Measurements from ENCODE around the gene HSPA12A.
A peak's percentile ranks its signal among the peaks of the same experiment; 100 is the strongest.

Gene HSPA12A

GRCh38 chr10:116742367-116743265, at the start of gene HSPA12A:
Gene HSPA12A, minus strand, starts transcription at chr10:116742566. Its CDS starts 97 bp downstream, at chr10:116742469.
- peak; percentile 64 for DNase-seq

GRCh38 chr10:116791241-116791640, 48.9 kb upstream of the HSPA12A start:
- no peak for DNase-seq

- peak; percentile 81 for DNase-seq
Observed at GRCh38 chr10:116787893-116788665, 45.7 kb upstream of the HSPA12A start.

GRCh38 chr10:116787053-116787659, 44.8 kb upstream of the HSPA12A start:
- no peak for DNase-seq

DNA sequence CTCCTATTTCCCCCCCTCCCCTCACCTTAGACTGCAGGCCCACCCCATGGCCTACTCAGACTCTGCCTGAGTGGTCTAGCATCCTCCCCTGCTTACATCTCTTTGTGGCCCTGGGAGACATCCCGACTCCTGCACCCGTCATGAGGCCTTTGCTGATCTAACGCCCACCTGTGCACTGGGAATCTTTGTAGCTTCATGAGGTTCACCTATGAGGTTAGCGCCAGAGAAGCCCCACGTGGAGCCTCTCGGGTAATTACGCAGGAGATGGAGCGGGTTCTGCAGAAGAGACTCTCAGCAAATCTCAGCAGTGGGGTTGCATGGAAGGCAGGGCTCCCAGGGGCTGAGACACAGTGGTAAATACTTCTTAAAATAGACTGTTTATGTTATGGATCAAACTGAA, 43.5 kb upstream of the HSPA12A start:
- DNase-seq: no peak

GRCh38 chr10:116785282-116785681, 42.9 kb upstream of the HSPA12A start:
- no peak for DNase-seq

GRCh38 chr10:116784651-116785050, 42.3 kb upstream of the HSPA12A start:
- no peak for DNase-seq

GRCh38 chr10:116784035-116784434, 41.7 kb upstream of the HSPA12A start:
- no peak for DNase-seq

DNA sequence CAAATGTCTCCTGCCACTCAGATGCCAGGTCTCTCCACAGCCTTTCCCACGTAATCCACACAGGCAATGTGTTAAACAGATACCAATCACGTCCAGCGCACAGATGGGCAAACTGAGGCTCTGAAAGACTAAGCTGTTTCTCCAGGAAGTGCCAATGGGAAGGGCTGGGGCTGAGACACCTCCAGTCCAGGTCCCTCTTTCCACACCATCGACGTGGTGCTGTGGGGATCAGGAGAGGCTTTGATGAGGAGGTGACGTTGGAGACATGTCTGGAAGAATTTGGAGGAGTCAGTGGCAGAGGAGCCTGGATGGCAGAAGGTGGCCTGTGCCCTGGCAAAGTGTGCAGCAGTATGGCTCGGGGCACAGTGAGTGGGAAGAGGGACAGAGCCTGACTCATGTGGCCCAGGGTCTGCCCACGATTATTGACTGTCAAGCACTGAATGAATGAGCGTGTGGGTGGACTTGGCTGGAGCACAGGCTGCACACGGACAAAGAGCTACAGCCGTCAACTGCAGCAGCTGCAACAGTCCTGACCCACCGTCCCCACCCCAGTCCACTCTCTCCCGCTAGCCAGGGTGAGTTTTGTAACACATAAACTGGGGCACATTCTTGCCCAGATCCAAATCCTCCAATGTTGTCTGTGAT, 40.8 kb upstream of the HSPA12A start:
- DNase-seq: no peak

- no peak for DNase-seq
Observed at GRCh38 chr10:116781370-116781884, 39.1 kb upstream of the HSPA12A start.

DNA sequence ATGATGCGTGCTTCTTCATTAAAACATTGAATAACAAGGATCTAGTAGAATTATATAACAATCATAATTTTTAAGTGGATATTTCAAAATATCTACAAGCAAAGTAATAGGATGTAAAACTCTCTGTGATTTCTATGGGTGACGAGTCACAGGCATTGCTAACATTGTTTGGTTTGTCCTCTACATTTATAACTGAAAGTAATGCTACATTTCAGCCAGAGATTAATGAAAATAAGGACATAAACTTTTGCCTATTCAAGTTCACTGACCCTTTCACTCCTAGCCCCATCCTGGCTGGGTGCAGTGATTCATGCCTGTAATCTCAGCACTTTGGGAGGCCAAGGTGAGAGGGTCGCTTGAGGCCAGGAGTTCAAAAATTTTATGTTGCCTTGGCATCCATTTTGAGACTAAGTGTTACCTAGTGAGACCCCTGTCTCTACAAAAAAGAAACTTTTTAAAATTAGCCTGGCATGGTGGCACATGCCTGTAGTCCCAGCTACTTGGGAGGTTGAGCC, 38.4 kb upstream of the HSPA12A start:
- no peak for DNase-seq

GRCh38 chr10:116779076-116779687, 36.8 kb upstream of the HSPA12A start:
- no peak for DNase-seq

- no peak for DNase-seq
Observed at GRCh38 chr10:116777006-116777405, 34.6 kb upstream of the HSPA12A start.

DNA sequence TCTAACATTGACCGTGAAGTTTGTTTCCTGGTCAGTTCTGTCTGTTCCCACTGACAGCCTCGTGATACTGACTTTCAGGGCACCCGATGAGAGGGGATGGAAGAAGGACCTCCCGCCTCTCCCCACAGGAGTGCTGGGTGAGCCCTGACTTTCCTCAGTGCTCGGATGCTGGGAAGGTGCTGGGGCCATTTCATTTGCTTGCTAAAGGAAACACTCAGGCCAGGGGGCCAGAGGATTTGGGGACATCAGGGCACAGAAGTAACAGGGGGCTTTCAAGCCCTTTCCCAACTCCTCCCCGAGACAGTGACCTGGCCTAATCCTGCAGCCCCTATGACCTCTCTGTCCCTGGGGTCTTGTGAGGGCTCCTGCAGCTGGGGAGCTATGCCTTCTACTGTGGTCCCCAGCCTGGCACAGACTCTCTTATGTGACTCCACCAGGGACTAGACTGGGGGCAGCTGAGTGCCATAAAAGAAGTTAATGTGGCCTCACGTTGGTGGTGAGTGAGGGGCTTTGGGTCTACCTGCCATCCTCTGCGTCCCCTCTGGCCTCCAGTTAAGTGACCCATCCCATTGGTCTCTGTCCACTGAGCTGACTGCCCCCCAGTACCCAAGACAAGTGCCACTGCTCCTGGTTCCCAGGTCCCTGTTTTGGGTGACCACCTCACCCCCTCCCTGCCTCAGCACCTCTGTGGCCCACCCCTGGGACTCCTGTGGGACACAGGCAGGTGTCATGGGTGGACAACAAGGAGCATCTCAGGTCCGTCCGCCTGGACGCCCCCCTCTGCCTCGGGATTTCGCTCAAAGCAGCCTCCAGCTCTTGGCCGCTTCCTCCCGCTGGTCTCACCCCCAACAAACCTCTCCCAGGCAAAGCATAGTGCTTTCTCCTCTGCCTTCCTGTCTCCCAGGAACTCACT, 33.4 kb upstream of the HSPA12A start:
- DNase-seq: no peak

- no peak for DNase-seq
Observed at GRCh38 chr10:116774728-116775151, 32.4 kb upstream of the HSPA12A start.

DNA sequence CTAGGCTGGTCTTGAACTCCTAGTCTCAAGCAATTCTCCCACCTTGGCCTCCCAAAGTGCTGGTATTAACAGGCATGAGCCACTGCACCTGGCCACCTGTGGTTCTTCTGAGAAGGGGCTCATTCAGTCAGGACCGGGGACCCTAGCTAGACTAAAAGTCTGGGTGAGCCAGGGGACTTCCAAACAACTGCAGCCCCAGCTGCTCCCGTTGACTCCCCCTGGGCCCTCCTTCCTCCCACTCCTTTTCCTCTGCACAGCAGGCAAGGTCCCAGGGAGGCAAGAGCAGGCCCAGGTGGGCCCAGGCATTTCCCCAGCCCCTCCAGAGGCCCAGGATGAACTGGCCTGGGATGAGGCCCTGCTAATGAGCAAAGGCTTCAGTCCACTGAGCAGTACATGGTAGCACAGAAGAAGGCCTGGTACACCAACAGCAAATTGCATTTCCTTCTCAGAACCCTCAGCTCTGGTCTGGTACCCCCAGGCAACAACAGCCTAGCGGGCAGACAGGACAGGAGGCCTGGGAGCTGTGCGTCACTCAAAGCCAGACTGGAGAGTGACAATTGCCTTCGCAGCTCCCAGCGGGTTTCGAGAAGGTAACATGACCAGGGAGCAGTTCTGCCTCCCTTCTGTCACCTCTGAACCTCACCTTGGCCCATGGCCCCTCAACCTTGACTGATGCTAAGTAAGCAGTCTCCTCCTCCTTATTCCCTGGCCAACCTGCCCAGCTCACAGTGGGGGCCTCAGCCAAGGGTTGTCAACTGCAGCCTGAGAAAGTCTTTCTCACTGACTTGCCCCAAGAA, 30.7 kb upstream of the HSPA12A start:
- DNase-seq: no peak

GRCh38 chr10:116771959-116772585, 29.7 kb upstream of the HSPA12A start:
- DNase-seq: no peak

DNA sequence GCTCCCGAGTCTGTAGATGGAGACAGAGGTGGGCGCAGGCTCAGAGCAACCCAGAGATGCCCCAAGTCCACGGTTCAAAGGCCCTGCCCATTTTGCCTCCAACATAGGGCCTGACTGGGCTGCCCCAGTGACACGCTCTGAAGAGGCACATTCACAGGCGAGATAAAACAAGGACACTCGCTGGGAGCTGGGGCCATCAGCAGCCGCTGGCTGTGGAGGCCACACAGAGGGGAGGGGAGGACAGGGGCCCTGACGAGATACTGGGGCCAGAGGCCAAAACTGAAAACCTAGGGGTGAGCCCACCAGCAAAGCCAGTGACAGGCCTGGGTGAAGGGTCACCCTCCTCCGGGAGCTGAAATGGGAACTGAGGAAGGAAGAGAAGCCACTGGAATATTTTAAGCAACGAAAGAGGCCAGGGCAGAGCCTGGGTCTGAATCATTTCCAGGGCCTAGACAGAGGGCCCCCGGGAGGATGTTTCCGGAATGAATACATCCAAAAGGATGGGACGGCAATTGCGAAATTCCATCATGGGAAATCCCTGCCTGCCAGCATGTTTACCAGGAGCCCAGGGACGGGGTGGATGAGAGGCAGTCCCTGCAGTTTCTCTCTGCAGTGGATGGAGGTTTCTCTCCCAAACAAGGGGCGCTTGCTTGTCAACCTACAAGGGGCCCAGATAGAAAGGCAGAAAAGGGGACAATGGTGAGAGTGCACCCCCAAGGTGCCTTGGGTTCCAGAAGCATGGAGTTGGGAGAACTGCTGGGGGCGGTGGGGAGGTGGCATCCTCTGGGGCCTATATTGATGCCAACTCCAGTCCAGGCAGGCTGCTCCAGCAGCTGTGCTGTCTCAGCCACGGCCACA, 29.0 kb upstream of the HSPA12A start:
- DNase-seq: no peak

Measured in CD4-positive, alpha-beta T cell treated with Interleukin-17A for 4 hours (primary cell).